HEK293T (cell line): Measurements from ENCODE around the gene CA12.

Source experiments
- CTCF ChIA-PET: fragments of 350-600 bp; formaldehyde crosslinking; extraction: SDS; loops from one replicate; lab custom pipeline; 2021; ENCODE audit warnings: antibody characterized with exemption, inconsistent platforms; lab: Yijun Ruan, JAX
- POLR2A ChIA-PET: fragments of 350-600 bp; formaldehyde crosslinking; extraction: SDS; loops from one replicate; lab custom pipeline; 2020; ENCODE audit warnings: antibody characterized with exemption, inconsistent platforms; lab: Yijun Ruan, JAX
- DNase-seq: peaks from one replicate; pipeline ENCODE4 v3.0.0; 2012; ENCODE audit warnings: mixed read lengths; ENCODE audit errors: extremely low spot score
- ARNT ChIP-seq: fragments of 450-650 bp; IDR thresholded peaks from 2 replicates; pipeline ENCODE4 v1.6.1; 2017; ENCODE audit warnings: mild to moderate bottlenecking
- BHLHE40 ChIP-seq: fragments of 450-650 bp; IDR thresholded peaks from 2 replicates; pipeline ENCODE4 v1.6.1; 2016; ENCODE audit warnings: mild to moderate bottlenecking, moderate library complexity, borderline replicate concordance
- CTBP1 ChIP-seq: fragments of 450-650 bp; IDR thresholded peaks from 2 replicates; pipeline ENCODE4 v1.6.1; 2016; ENCODE audit warnings: borderline replicate concordance
- ELF4 ChIP-seq: fragments of 450-650 bp; IDR thresholded peaks from 2 replicates; pipeline ENCODE4 v1.6.1; 2017; ENCODE audit warnings: antibody characterized with exemption
- FOXA1 ChIP-seq: fragments of 450-650 bp; IDR thresholded peaks from 2 replicates; pipeline ENCODE4 v1.6.1; 2016; ENCODE audit warnings: mild to moderate bottlenecking
- FOXK2 ChIP-seq: fragments of 450-650 bp; IDR thresholded peaks from 2 replicates; pipeline ENCODE4 v1.6.1; 2016; ENCODE audit warnings: mild to moderate bottlenecking
- FOXM1 ChIP-seq: fragments of 450-650 bp; IDR thresholded peaks from 2 replicates; pipeline ENCODE4 v1.6.1; 2017; ENCODE audit warnings: mild to moderate bottlenecking, borderline replicate concordance
- HDGF ChIP-seq: fragments of 450-650 bp; IDR thresholded peaks from 2 replicates; pipeline ENCODE4 v1.6.1; 2017; ENCODE audit warnings: antibody characterized with exemption, borderline replicate concordance
- L3MBTL2 ChIP-seq: fragments of 450-650 bp; conservative IDR thresholded peaks from 2 replicates; pipeline ENCODE4 v1.6.1; 2016; ENCODE audit warnings: mild to moderate bottlenecking
- LEF1 ChIP-seq: fragments of 450-650 bp; IDR thresholded peaks from 2 replicates; pipeline ENCODE4 v1.6.1; 2017; ENCODE audit warnings: mild to moderate bottlenecking, borderline replicate concordance
- NFRKB ChIP-seq: fragments of 450-650 bp; IDR thresholded peaks from 2 replicates; pipeline ENCODE4 v1.6.1; 2016; ENCODE audit warnings: mild to moderate bottlenecking, moderate library complexity
- SP1 ChIP-seq: fragments of 450-650 bp; IDR thresholded peaks from 2 replicates; pipeline ENCODE4 v1.6.1; 2017
- SUZ12 ChIP-seq: fragments of 450-650 bp; IDR thresholded peaks from 2 replicates; pipeline ENCODE4 v1.6.1; 2016; ENCODE audit warnings: mild to moderate bottlenecking
- TARDBP ChIP-seq: fragments of 450-650 bp; IDR thresholded peaks from 2 replicates; pipeline ENCODE4 v1.6.1; 2016
- ZNF384 ChIP-seq: fragments of 450-650 bp; IDR thresholded peaks from 2 replicates; pipeline ENCODE4 v1.6.1; 2016
- TF ChIP-seq, protein P1 (sequence below): fragments of 450-650 bp; IDR thresholded peaks from 2 replicates; pipeline ENCODE4 v1.6.1; 2016

CA12 gene

DNA sequence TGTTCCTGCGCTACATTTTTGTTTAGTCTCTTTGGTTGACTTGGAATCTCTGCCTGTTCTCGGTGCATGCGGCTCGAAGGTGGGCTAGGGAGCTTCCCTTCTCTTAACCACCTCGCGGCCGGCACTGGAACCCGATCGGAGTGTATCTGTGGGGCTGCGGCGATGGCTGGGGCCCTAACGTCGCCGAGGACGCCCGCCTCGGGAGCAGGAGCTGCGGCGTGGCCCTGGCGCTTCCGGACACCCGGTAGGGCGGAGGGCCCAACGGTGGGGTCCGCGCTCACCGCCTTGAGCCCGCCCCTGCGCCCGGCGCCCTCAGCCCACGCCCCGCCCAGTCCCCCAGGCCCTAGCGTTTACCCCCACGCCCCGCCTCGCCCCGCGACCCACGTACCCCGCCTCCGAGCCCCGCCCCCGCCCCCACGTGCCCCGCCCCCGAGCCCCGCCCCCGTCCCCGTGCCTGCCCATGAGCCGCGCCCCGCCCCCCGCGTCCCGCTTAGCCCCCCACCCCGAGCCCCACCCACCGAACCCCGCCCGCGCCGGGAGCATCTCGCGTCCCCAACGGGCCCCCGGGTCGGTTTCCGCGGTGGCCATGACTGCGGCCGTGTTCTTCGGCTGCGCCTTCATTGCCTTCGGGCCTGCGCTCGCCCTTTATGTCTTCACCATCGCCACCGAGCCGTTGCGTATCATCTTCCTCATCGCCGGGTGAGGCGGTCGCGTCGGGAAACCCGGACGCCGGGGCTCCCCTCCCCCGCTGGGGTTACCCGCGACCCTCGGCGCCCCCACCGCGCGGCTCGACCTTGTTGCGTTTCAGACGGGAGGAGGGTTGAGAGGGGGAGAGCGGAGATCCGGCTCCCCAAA, 104.4 kb downstream of the CA12 start, which contains the start of gene APH1B:
TSS of gene APH1B (plus strand) at position 568 of the 855 bp plus-strand sequence. CDS start at position 587, 19 bp downstream.
- CTCF ChIA-PET, result interaction anchor here (0.5 to 0.7 kb wide), 2 partner anchors 14 to 558 kb away, joined by 3 to 4 read pairs; no protein-coding TSS in a partner anchor
- POLR2A ChIA-PET, result interaction anchor here (0.7 to 1.4 kb wide), 4 partner anchors 14 to 120 kb away, joined by 3 to 6 read pairs (median 4); partner anchors contain the start of gene RPS27L
- peak; percentile 63 for DNase-seq
- TF ChIP-seq BHLHE40 (no peak), FOXM1 (no peak), L3MBTL2 (peak; percentile 59), SP1 (no peak), TARDBP (no peak)

DNA sequence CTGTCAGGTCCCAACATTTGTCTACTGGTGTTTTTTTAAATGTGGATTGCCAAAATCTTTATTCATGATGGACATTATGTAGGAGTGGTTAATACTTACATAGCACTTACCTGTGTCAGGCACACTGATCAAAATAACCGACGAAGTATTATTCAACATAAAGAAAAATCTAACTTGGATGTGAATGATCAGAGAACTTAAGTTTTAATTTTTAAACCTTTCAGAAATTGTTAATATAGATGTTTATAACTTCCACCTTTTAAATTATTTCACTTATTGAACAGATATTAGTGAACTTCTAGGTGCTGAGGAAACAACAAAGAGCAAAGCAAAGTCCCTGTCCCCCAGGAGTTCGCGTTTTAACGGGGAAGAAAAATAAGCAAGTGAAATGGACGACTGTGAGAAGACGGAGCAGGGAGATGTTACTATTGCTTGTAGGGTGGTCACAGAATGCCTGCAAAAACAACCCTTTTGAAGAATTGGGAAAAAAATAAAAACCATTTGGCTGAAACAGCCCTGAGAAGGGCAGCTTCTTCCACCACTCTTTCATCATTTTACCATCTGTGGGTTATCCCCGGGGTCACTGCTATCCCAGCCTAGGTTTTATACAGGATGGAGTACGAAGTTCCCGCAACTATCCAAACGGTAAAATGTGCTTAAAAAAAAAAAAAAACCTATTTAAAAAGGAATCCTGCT, 105.2 kb downstream of the CA12 start:
- no peak for TF ChIP-seq BHLHE40
- TF ChIP-seq ELF4, result no peak
- no peak for TF ChIP-seq ZNF384
- TF ChIP-seq, protein P1, sequence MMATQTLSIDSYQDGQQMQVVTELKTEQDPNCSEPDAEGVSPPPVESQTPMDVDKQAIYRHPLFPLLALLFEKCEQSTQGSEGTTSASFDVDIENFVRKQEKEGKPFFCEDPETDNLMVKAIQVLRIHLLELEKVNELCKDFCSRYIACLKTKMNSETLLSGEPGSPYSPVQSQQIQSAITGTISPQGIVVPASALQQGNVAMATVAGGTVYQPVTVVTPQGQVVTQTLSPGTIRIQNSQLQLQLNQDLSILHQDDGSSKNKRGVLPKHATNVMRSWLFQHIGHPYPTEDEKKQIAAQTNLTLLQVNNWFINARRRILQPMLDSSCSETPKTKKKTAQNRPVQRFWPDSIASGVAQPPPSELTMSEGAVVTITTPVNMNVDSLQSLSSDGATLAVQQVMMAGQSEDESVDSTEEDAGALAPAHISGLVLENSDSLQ, result no peak
- TF ChIP-seq LEF1, result no peak
- no peak for TF ChIP-seq FOXA1
- TF ChIP-seq L3MBTL2, result no peak
- no peak for TF ChIP-seq SP1
- TF ChIP-seq SUZ12, result no peak
- TF ChIP-seq FOXM1, result no peak
- no peak for TF ChIP-seq FOXK2
- TF ChIP-seq HDGF, result no peak
- TF ChIP-seq TARDBP, result no peak
- no peak for TF ChIP-seq ARNT
- TF ChIP-seq CTBP1, result no peak
- TF ChIP-seq NFRKB, result no peak
- ChIA-PET CTCF (interaction anchor here (0.5 to 0.7 kb wide), 2 partner anchors 14 to 559 kb away, joined by 3 to 4 read pairs; no protein-coding TSS in a partner anchor), POLR2A (interaction anchor here (0.8 to 1.4 kb wide), 4 partner anchors 15 to 120 kb away, joined by 3 to 5 read pairs (median 3); partner anchors contain the start of gene RPS27L)
- DNase-seq, result no peak

DNA sequence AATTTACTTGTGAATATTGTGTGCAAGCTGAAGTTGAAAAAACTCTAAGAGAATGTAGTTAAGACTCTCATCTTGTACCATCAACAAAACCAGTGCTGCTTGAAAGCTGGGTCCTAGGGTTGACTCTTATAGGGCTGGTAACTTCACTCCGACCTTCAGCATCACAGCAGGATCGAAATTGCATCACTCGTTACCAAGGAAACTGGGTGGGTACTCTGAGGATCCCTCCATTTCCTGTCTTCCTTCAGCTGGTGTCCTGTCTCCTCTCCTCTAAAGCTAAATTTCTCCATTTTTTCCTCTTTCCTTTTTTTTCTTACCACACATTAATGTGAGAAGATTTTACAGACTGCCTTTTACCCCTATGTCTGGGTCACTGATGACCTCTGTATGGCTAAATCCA, 107.2 kb downstream of the CA12 start:
- TF ChIP-seq BHLHE40, result no peak
- TF ChIP-seq SUZ12, result no peak
- no peak for TF ChIP-seq FOXA1
- no peak for TF ChIP-seq HDGF
- no peak for TF ChIP-seq ELF4
- no peak for TF ChIP-seq L3MBTL2
- ChIA-PET POLR2A (no interaction called here), CTCF (no interaction called here)
- DNase-seq, result no peak
